M059J (cell line): ENCODE data around the gene RNF20. TPM values are rescaled to one million over a fixed set of nuclear protein-coding genes. Genes with fewer than 3 reads are reported as not detected.
"Not testable (repeated sequence)": the region's sequence is repeated elsewhere in the genome, so short reads cannot be mapped to it uniquely, and the experiment has no call there.

Experiments used
- DNase-seq: peaks from one replicate; pipeline ENCODE4 v3.0.0-alpha.2; 2012; ENCODE audit warnings: low read depth
- total RNA-seq: library from RNA; depleted of rRNA; stranded (reverse); fragments of >200 nt; shearing (Covaris generic); gene quantifications from 2 replicates; pipeline ENCODE4 v1.2.3, GENCODE V29; 2014

Gene RNF20
- total RNA-seq, 1 experiment from 2014 or later: 35.0 TPM

- peak; percentile 73 for DNase-seq
These were observed 3.5 kb upstream of the RNF20 start for GRCh38 chr9:101530076-101530711.

- peak; percentile 30 for DNase-seq
These were observed 2.7 kb downstream of the RNF20 start for GRCh38 chr9:101536351-101536750.

GRCh38 chr9:101536938-101537337, 3.3 kb downstream of the RNF20 start:
- peak; percentile 20 for DNase-seq

GRCh38 chr9:101540069-101540468, 6.4 kb downstream of the RNF20 start:
- DNase-seq: no peak

GRCh38 chr9:101543098-101543735, 9.6 kb downstream of the RNF20 start:
- no peak for DNase-seq

- not testable (repeated sequence) for DNase-seq
These were observed 15.9 kb downstream of the RNF20 start for GRCh38 chr9:101549472-101550098.

GRCh38 chr9:101561740-101562139, 28.1 kb downstream of the RNF20 start:
- no peak for DNase-seq

- no peak for DNase-seq
These were observed 29.3 kb downstream of the RNF20 start for GRCh38 chr9:101562966-101563365.

GRCh38 chr9:101564252-101564651, 30.6 kb downstream of the RNF20 start:
- DNase-seq: no peak

- DNase-seq: peak; percentile 54
These were observed 33.5 kb downstream of the RNF20 start for GRCh38 chr9:101566904-101567724.

GRCh38 chr9:101567725-101568350, 34.2 kb downstream of the RNF20 start:
- DNase-seq: no peak

GRCh38 chr9:101569741-101570501, 36.3 kb downstream of the RNF20 start:
- DNase-seq: no peak

- no peak for DNase-seq
These were observed 37.5 kb downstream of the RNF20 start for GRCh38 chr9:101571114-101571513.

GRCh38 chr9:101572316-101572715, 38.7 kb downstream of the RNF20 start:
- DNase-seq: no peak

- no peak for DNase-seq
These were observed 41.2 kb downstream of the RNF20 start for GRCh38 chr9:101574731-101575333.

- peak; percentile 73 for DNase-seq
These were observed 44.7 kb downstream of the RNF20 start for GRCh38 chr9:101578378-101578777.

GRCh38 chr9:101579711-101580545, 46.3 kb downstream of the RNF20 start:
- DNase-seq: no peak

- DNase-seq: peak; percentile 80
These were observed 48.9 kb downstream of the RNF20 start for GRCh38 chr9:101582553-101582952.

- no peak for DNase-seq
These were observed 52.1 kb downstream of the RNF20 start for GRCh38 chr9:101585740-101586139.

- DNase-seq: peak; percentile 54
These were observed 53.0 kb downstream of the RNF20 start for GRCh38 chr9:101586651-101587050.
